GM12878 (cell line): ENCODE measurements around the gene DPEP1. TPM values are rescaled to one million over a fixed set of nuclear protein-coding genes. Genes with fewer than 3 reads are reported as not detected.
A peak's percentile ranks its signal among the peaks of the same experiment; 100 is the strongest.

Experiments
- ATAC-seq: fragments of 200-7000 bp; cut with Tn5 transposase; 3 replicates; pipeline ENCODE4 v1.9.1; 2020; ENCODE audit warnings: mild to moderate bottlenecking, moderate library complexity
- BruUV-seq: library from RNA; stranded (reverse); fragments of 400-500 nt; replicated peaks from 2 replicates; lab custom pipeline; 2021; lab: Mats Ljungman, UMichigan
- CTCF ChIA-PET: fragments of 300-600 bp; sonication (Branson Sonifier 250); formaldehyde crosslinking; extraction: SDS; loops from one replicate; lab custom pipeline; 2021; ENCODE audit warnings: inconsistent platforms; lab: Yijun Ruan, JAX
- POLR2A ChIA-PET: fragments of 350-600 bp; formaldehyde crosslinking; extraction: SDS; loops from one replicate; lab custom pipeline; 2021; ENCODE audit warnings: inconsistent platforms; lab: Charles Lee
- RAD21 ChIA-PET: fragments of 300-600 bp; sonication (Branson Sonifier 250); formaldehyde crosslinking; loops from one replicate; lab custom pipeline; 2023; ENCODE audit warnings: antibody characterized with exemption; ENCODE audit not compliant: unreplicated experiment; lab: Charles Lee
- SMC1A ChIA-PET: fragments of 300-600 bp; sonication (Branson Sonifier 250); formaldehyde crosslinking; loops from one replicate; lab custom pipeline; 2023; ENCODE audit not compliant: unreplicated experiment, uncharacterized antibody; lab: Charles Lee
- DNase-seq: peaks from one replicate; pipeline ENCODE4 v3.0.0-alpha.2; 2011; ENCODE audit warnings: low read depth, low spot score
- FAIRE-seq: peaks from 3 replicates; lab custom pipeline; 2011; peaks lifted over from hg19 to GRCh38; lab: Jason Lieb, UNC
- H2AFZ ChIP-seq: 2 replicates; pipeline ENCODE4 v1.6.0; 2011; ENCODE audit warnings: low read depth, low read length, control low read depth; ENCODE audit not compliant: control insufficient read depth
- H3K27ac ChIP-seq: 2 replicates; pipeline ENCODE4 v1.5.1; 2011; ENCODE audit warnings: control low read depth; ENCODE audit not compliant: control insufficient read depth, insufficient read depth
- H3K27me3 ChIP-seq, 2 experiments: replicated peaks in 1 of 2; 2 replicates each; pipeline versions ENCODE4 v1.6.0 to v1.6.1; 2011; ENCODE audit warnings: low read length in 1 of 2; ENCODE audit not compliant: control insufficient read depth in 2 of 2, insufficient read depth in 2 of 2
- H3K36me3 ChIP-seq, 2 experiments: 2 replicates each; pipeline ENCODE4 v1.5.1; 2011; ENCODE audit warnings: low read length in 1 of 2; ENCODE audit not compliant: control insufficient read depth in 2 of 2, insufficient read depth in 2 of 2
- H3K4me1 ChIP-seq: 2 replicates; pipeline ENCODE4 v1.6.1; 2011; ENCODE audit warnings: mild to moderate bottlenecking, low read length, moderate library complexity, mixed read lengths; ENCODE audit not compliant: control insufficient read depth, insufficient read depth
- H3K4me2 ChIP-seq: 2 replicates; pipeline ENCODE4 v1.6.0; 2011; ENCODE audit warnings: control low read depth; ENCODE audit not compliant: control insufficient read depth, insufficient read depth
- H3K4me3 ChIP-seq: fragments of 200-600 bp; sonication (generic); 2 replicates; pipeline ENCODE4 v1.5.1; 2016
- H3K79me2 ChIP-seq: 2 replicates; pipeline ENCODE4 v1.6.0; 2011; ENCODE audit warnings: low read length; ENCODE audit not compliant: control insufficient read depth, insufficient read depth
- H3K9ac ChIP-seq: 2 replicates; pipeline ENCODE4 v1.8.0; 2011; ENCODE audit warnings: low read length, control low read depth, mixed read lengths; ENCODE audit not compliant: control insufficient read depth, insufficient read depth
- H3K9me3 ChIP-seq: replicated peaks from 3 replicates; pipeline ENCODE4 v1.5.1; 2011; ENCODE audit warnings: mild to moderate bottlenecking, low read length; ENCODE audit not compliant: control insufficient read depth, insufficient read depth
- H4K20me1 ChIP-seq: 2 replicates; pipeline ENCODE4 v1.6.0; 2011; ENCODE audit not compliant: control insufficient read depth, insufficient read depth
- ATF3 ChIP-seq: IDR thresholded peaks from 2 replicates; pipeline ENCODE4 v1.6.1; 2011; ENCODE audit warnings: low read depth, mild to moderate bottlenecking, low read length, moderate library complexity, borderline replicate concordance; ENCODE audit errors: extremely low read depth
- BRCA1 ChIP-seq: IDR thresholded peaks from 2 replicates; pipeline ENCODE4 v1.6.1; 2011; ENCODE audit warnings: low read depth, low read length, improper control_type of control experiment
- CHD1 ChIP-seq: IDR thresholded peaks from 2 replicates; pipeline ENCODE4 v1.6.1; 2012; ENCODE audit warnings: low read depth, low read length, improper control_type of control experiment
- EP300 ChIP-seq, 2 experiments: fragments of 150-350 bp in 1 of 2; IDR thresholded peaks; 2 replicates each; pipeline ENCODE4 v1.6.1; 2011 to 2012; ENCODE audit warnings: low read depth in 2 of 2, low read length in 2 of 2, borderline replicate concordance in 1 of 2, improper control_type of control experiment in 1 of 2, inconsistent platforms in 1 of 2; ENCODE audit not compliant: control insufficient read depth in 1 of 2
- EZH2 ChIP-seq: IDR thresholded peaks from 2 replicates; pipeline ENCODE4 v1.6.1; 2012; ENCODE audit warnings: low read depth, mild to moderate bottlenecking, control low read depth, inconsistent platforms, low read length, borderline replicate concordance; ENCODE audit not compliant: control insufficient read depth
- HDAC6 ChIP-seq: fragments of 200-600 bp; sonication (generic); IDR thresholded peaks from one replicate; pipeline ENCODE4 v1.8.0; 2017; ENCODE audit warnings: antibody characterized with exemption; ENCODE audit not compliant: unreplicated experiment
- IKZF1 ChIP-seq: fragments of 450-650 bp; conservative IDR thresholded peaks from 2 replicates; pipeline ENCODE4 v1.6.1; 2017; ENCODE audit warnings: antibody characterized with exemption, mild to moderate bottlenecking
- IKZF2 ChIP-seq, 2 experiments: fragments of 450-650 bp; IDR thresholded peaks; 2 replicates each; pipeline ENCODE4 v1.6.1; 2017; ENCODE audit warnings: mild to moderate bottlenecking in 2 of 2, moderate library complexity in 2 of 2
- KDM1A ChIP-seq: fragments of 200-600 bp; sonication (generic); IDR thresholded peaks from 2 replicates; pipeline ENCODE4 v1.6.1; 2016; ENCODE audit warnings: borderline replicate concordance
- MEF2B ChIP-seq: fragments of 450-650 bp; IDR thresholded peaks from 2 replicates; pipeline ENCODE4 v1.6.1; 2018; ENCODE audit warnings: mild to moderate bottlenecking, moderate library complexity; ENCODE audit not compliant: partially characterized antibody, poor library complexity, severe bottlenecking
- PAX5 ChIP-seq: IDR thresholded peaks from 2 replicates; pipeline ENCODE4 v1.6.1; 2011; ENCODE audit warnings: low read depth, low read length, borderline replicate concordance
- POLR2AphosphoS5 ChIP-seq: IDR thresholded peaks from 2 replicates; pipeline ENCODE4 v1.6.1; 2011; ENCODE audit warnings: mild to moderate bottlenecking, low read length, inconsistent platforms
- SMAD5 ChIP-seq: IDR thresholded peaks from 2 replicates; pipeline ENCODE4 v1.6.1; 2016; ENCODE audit warnings: antibody characterized with exemption, low read depth
- SRF ChIP-seq, 2 experiments: IDR thresholded peaks; 2 replicates each; pipeline ENCODE4 v1.6.1; 2011; ENCODE audit warnings: low read depth in 2 of 2, low read length in 2 of 2, mild to moderate bottlenecking in 1 of 2, moderate library complexity in 1 of 2
- TCF12 ChIP-seq: IDR thresholded peaks from 2 replicates; pipeline ENCODE4 v1.6.1; 2011; ENCODE audit warnings: low read depth, mild to moderate bottlenecking, low read length
- ZBED1 ChIP-seq: IDR thresholded peaks from 2 replicates; pipeline ENCODE4 v1.6.1; 2016; ENCODE audit warnings: borderline replicate concordance
- ZNF24 ChIP-seq: fragments of 450-650 bp; IDR thresholded peaks from 2 replicates; pipeline ENCODE4 v1.6.1; 2017; ENCODE audit warnings: antibody characterized with exemption, mild to moderate bottlenecking
- ZNF274 ChIP-seq: IDR thresholded peaks from one replicate; pipeline ENCODE4 v1.8.0; 2011; ENCODE audit not compliant: insufficient read length, insufficient read depth
- WGBS: methylation state at CpG from one replicate; pipeline ENCODE4 v1.1.6; 2016; ENCODE audit warnings: low lambda C conversion rate; ENCODE audit not compliant: insufficient replicate concordance, insufficient coverage; ENCODE audit errors: missing lambda C conversion rate; 5-methylcytosine and 5-hydroxymethylcytosine counted together
- in situ Hi-C: fragments of 300-500 bp; cut with MboI; formaldehyde crosslinking; loops from 9 replicates; pipeline ENCODE4 v1.14.3; 2018; ENCODE audit warnings: mixed read lengths
- intact Hi-C: fragments of 100-400 bp; cut with micrococcal nuclease; formaldehyde crosslinking; loops from one replicate; pipeline ENCODE4 v1.14.2; 2022; ENCODE audit not compliant: unreplicated experiment
- polyA plus RNA-seq, 11 experiments: library from polyadenylated mRNA; depleted of rRNA in 4 of 11; unstranded in 6 of 11; stranded (reverse) in 5 of 11; fragments of >200 nt; fragmentation: Nextera tagmentation in 4 of 11; fragmentation: Illumina TruSeq in 1 of 11; extraction: Ambion mirVana in 4 of 11; extraction: Trizol in 1 of 11; gene quantifications; 1 replicate in 1 of 11; 2 replicates in 10 of 11; pipeline versions ENCODE4 v1.2.1 to v1.2.3, GENCODE V29; 2011 to 2016; ENCODE audit warnings: inconsistent platforms in 2 of 11, missing spikeins in 2 of 11, low read depth in 1 of 11
- total RNA-seq, 4 experiments: library from RNA; depleted of rRNA in 3 of 4; stranded (reverse); fragments of >200 nt in 3 of 4; fragmentation: Illumina TruSeq in 1 of 4; extraction: Trizol in 1 of 4; gene quantifications; 2 replicates each; pipeline versions ENCODE4 v1.2.1 to v1.2.3, GENCODE V29; 2013 to 2021
- TF ChIP-seq, protein P1 (sequence below), 3 experiments: IDR thresholded peaks in 2 of 3; conservative IDR thresholded peaks in 1 of 3; 2 replicates each; pipeline ENCODE4 v1.5.1; 2011; ENCODE audit warnings: low read depth in 3 of 3, low read length in 3 of 3, mild to moderate bottlenecking in 3 of 3, control low read depth in 2 of 3, moderate library complexity in 2 of 3, inconsistent platforms in 1 of 3, mixed read lengths in 1 of 3; ENCODE audit not compliant: control insufficient read depth in 2 of 3, insufficient read depth in 1 of 3; ENCODE audit errors: extremely low read depth in 1 of 3
- TF ChIP-seq, protein P2 (sequence below): fragments of 450-650 bp; IDR thresholded peaks from 2 replicates; pipeline ENCODE4 v1.6.1; 2018; ENCODE audit warnings: borderline replicate concordance, mild to moderate bottlenecking; ENCODE audit not compliant: partially characterized antibody

Gene DPEP1
- total and polyA plus RNA-seq, 10 of the 15 experiments (the other 5 are each of a cell fraction or from before 2014, with no cell fraction given) = not detected

- FAIRE-seq (no peak), DNase-seq (no peak), ATAC-seq (peak; percentile 77)
- Histone ChIP-seq H3K79me2 (no peaks in the 10 kb centered on the region), H3K4me3 (no peak overlapping the region), H3K27ac (no peak overlapping the region), H3K4me2 (no peak overlapping the region), H3K27me3 (no peaks in the 10 kb centered on the region), H4K20me1 (no peaks in the 10 kb centered on the region), H3K4me1 (no peaks in the 10 kb centered on the region), H3K9ac (no peak overlapping the region), H3K9me3 (no peaks in the 10 kb centered on the region), H2AFZ (no peak overlapping the region)
- BruUV-seq = no TSS peak
- WGBS = 3% methylated on average over 8 of the region's 8 CpGs
- ChIA-PET CTCF (interaction anchor here (1.0 to 2.0 kb wide), 4 partner anchors 24 to 261 kb away, joined by 3 to 6 read pairs (median 4); partner anchors contain the start of gene CPNE7), RAD21 (interaction anchor here (1.0 to 1.4 kb wide), 2 partner anchors 41 to 101 kb away, joined by 3 to 5 read pairs; no protein-coding TSS in a partner anchor), SMC1A (no interaction called here)
- in situ Hi-C loops = no loop called here
- intact Hi-C loops = no loop called here
- TF ChIP-seq CHD1 = no peak
- no peak for TF ChIP-seq MEF2B
- TF ChIP-seq ZBED1 = no peak
- TF ChIP-seq SMAD5 = no peak
- no peak for TF ChIP-seq ZNF24
- TF ChIP-seq SRF (IDR thresholded peaks at IDR 0.05; ENCODE audit: low read depth in 2 of 2, low read length in 2 of 2) = no peak
- no peak for TF ChIP-seq POLR2AphosphoS5
- TF ChIP-seq, protein P1, sequence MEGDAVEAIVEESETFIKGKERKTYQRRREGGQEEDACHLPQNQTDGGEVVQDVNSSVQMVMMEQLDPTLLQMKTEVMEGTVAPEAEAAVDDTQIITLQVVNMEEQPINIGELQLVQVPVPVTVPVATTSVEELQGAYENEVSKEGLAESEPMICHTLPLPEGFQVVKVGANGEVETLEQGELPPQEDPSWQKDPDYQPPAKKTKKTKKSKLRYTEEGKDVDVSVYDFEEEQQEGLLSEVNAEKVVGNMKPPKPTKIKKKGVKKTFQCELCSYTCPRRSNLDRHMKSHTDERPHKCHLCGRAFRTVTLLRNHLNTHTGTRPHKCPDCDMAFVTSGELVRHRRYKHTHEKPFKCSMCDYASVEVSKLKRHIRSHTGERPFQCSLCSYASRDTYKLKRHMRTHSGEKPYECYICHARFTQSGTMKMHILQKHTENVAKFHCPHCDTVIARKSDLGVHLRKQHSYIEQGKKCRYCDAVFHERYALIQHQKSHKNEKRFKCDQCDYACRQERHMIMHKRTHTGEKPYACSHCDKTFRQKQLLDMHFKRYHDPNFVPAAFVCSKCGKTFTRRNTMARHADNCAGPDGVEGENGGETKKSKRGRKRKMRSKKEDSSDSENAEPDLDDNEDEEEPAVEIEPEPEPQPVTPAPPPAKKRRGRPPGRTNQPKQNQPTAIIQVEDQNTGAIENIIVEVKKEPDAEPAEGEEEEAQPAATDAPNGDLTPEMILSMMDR (IDR thresholded peaks at IDR 0.05 in 2 of 3, conservative IDR thresholded peaks at IDR 0.05 in 1 of 3; ENCODE audit: control insufficient read depth in 2 of 3, extremely low read depth in 1 of 3, insufficient read depth in 1 of 3, low read depth in 3 of 3, low read length in 3 of 3) = peak; percentile 27 to 49 (median 38); a peak in 4 of 6 replicates
- TF ChIP-seq TCF12 = peak; percentile 58; the same call in 1 of the 2 replicates
- no peak for TF ChIP-seq KDM1A
- TF ChIP-seq IKZF2 (IDR thresholded peaks at IDR 0.05) = no peak
- TF ChIP-seq ZNF274 = no peak
- TF ChIP-seq, protein P2, sequence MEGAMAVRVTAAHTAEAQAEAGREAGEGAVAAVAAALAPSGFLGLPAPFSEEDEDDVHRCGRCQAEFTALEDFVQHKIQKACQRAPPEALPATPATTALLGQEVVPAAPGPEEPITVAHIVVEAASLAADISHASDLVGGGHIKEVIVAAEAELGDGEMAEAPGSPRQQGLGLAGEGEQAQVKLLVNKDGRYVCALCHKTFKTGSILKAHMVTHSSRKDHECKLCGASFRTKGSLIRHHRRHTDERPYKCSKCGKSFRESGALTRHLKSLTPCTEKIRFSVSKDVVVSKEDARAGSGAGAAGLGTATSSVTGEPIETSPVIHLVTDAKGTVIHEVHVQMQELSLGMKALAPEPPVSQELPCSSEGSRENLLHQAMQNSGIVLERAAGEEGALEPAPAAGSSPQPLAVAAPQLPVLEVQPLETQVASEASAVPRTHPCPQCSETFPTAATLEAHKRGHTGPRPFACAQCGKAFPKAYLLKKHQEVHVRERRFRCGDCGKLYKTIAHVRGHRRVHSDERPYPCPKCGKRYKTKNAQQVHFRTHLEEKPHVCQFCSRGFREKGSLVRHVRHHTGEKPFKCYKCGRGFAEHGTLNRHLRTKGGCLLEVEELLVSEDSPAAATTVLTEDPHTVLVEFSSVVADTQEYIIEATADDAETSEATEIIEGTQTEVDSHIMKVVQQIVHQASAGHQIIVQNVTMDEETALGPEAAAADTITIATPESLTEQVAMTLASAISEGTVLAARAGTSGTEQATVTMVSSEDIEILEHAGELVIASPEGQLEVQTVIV = no peak
- no peak for TF ChIP-seq PAX5
- TF ChIP-seq EP300 (IDR thresholded peaks at IDR 0.05; ENCODE audit: borderline replicate concordance in 1 of 2, control insufficient read depth in 1 of 2, low read depth in 2 of 2, low read length in 2 of 2) = no peak
- 0 out of 2 replicates have a peak, but pooled peaks have one; percentile 22 for TF ChIP-seq IKZF1
- TF ChIP-seq HDAC6 = no peak
- no peak for TF ChIP-seq EZH2
- no peak for TF ChIP-seq ATF3
- no peak for TF ChIP-seq BRCA1
- TF ChIP-seq, all 136 proteins: peak for 3
- POLR2A ChIA-PET = no interaction called here
- no peaks in the 10 kb centered on the region; a peak in 1 of 4 replicates for H3K36me3 ChIP-seq
Measured at GRCh38 chr16:89599451-89599858, 14.0 kb upstream of the DPEP1 start.
